HTERT RPE-1 (cell line): ENCODE measurements around the gene TLE2.

Experiments
- in situ Hi-C: fragments of 300-500 bp; cut with MboI; formaldehyde crosslinking; loops from 4 replicates; pipeline ENCODE4 v1.14.3; 2020; ENCODE audit warnings: low sequenced_read_pairs

The TLE2 gene

DNA sequence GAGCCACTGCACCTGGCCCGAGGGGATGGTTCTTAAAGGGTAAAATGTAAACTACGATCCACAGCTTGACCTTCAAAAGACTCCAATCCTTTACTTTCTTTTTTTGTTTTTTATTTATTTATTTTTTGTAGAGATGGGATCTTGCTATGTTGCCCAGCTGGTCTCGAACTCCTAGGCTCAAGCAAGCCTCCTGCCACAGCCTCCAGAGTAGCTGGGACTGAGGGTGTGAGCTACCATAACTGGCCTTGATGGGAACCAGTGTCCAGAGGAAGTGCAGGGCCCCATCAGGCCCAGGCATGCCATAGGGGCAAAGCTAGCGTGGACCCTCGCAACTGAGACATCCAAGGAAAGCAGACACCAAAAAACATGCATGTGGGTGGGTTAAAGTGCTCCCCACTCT, 66.0 kb downstream of the TLE2 start:
- in situ Hi-C loops, result no loop called here

DNA sequence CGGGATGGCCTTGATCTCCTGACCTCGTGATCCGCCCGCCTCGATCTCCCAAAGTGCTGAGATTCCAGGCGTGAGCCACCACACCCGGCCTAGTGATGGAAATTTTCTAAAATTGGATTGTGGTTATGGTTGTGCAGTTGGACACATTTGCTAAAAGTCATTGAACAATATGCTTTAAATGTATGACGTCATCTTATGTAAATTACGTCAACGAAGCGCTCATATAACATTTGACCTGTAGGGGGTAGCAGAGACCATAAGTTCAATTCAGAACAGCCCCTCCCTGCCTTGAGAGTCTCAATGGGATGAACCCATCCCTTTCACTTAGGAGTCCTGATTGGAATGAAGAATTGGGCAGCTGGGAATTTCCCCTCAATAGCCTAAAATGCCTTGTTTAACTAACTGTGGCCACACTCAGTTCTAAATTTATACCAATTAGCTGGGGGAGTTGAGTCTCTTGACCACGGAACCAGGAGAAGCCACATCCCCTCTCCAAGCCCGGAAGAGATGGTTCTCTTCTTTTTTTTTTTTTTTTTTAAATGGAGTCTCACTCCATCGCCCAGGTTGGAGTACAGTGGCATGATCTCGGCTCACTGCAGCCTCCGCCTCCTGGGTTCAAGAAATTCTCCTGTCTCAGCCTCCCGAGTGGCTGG, 66.9 kb downstream of the TLE2 start:
- in situ Hi-C loops, result no loop called here

DNA sequence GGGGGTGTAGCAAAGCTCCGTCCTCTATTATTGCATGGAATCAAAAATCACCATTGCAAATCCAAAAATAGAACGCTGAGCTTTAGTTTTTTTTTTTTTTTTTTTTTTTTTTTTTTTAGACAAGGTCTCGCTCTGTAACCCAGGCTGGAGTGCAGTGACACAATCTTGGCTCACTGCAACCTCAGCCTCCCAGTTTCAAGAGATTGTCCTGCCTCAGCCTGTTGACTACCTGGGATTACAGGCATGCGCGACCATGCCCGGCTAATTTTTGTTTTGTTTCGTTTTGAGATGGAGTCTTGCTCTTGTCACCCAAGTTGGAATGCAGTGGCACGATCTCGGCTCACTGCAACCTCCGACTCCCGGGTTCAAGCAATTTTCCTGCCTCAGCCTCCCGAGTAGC, 69.0 kb downstream of the TLE2 start:
- in situ Hi-C loops, result no loop called here

DNA sequence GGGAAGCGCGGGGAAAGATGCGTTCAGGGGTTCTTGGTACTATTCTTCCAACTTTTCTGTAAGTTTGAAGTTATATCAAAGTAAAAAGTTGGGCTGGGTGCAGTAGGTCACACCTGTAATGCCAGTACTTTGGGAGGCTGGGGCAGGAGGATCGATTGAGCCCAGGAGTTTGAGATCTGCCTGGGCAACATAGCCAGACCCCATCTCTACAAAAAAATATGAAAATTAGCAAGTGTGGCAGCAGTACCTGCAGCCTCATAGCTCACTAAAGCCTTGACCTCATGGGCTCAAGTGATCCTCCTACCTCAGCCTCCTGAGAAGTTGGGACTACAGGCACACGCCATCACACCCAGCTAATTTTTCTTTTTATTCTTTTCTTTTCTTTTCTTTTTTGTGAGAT, 71.9 kb downstream of the TLE2 start:
- in situ Hi-C loops, result no loop called here

DNA sequence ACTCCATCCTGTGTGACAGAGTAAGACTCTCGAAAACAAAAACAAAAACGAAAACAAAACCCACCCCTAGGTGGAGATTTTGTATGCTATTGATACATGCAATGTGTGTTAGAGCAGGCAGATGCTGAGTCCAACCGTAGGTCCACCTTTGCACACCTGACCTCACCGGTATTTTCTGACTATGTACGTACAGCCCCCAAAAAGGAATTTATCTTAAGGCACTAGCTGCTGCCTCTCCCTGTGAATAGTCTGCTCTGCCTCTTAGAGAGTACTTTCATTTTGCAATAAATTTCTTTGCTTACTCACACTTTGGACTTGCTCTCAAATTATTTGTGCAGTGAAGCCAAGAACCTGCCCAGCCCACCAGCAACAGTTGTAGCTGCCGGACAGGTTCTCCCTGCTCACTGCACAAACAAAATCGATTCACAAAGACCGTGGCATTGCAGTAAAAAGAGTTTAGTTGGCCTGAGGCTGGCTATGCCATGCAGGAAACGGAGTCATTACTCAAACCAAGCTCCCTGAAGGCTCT, 76.1 kb downstream of the TLE2 start:
- in situ Hi-C loops, result no loop called here

DNA sequence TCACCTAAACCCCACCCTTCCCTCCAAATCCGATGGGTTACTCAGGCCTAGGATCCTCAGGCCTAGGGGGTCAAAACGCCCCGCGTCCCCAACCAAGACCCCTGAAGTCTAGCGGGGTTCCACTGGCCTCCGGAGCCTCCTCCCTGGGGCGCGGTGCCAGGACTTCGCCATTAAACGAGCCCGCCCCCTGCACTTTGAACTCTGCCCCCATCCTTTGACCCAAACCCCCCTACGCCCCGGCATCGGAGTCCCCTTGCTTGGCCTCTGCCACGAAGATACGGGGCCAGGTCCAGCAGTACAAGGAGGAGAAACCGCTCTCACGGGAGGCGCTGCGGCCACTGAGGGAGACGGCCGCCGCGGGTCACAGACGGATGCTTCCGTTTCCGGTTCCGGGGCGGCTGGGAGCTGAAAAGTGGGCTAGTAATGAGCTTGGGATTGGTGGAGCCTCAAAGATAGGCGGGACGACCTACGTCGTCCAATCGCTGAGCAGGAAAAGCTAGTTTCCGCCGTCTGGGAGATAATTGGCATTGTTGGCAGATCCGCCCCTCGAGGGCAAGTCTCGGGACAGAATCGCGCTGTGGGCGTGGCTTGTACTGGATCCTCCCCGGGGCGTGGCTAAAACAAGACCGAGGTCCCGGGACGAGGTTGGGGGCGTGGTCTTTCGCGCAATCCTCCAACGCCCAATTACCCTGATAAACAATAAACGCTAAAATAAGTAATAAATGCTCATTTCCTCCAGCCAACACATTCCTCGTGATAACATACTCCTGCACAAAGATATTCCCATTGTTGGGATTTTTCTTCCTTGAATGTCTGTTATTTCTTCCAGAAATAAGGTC, 78.6 kb downstream of the TLE2 start:
- in situ Hi-C loops, result no loop called here

DNA sequence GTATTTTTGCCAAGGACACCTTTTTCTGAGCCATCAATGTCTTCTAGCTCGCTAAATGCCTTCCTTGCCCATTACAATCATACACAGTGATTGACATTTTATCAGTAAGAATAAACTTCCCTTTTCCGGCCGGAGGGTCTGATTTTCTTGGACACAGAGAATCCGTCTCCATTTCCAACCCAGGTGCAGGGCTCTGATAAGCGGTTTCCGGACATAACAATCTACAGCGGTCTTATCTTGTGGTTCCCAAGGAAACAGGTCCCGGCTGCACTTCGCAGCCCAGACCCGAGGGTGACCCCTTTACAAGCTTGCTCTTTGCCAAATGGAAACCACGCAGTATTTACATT, 79.2 kb downstream of the TLE2 start:
- in situ Hi-C loops, result no loop called here
